H1 (cell line): ENCODE results near the gene STX11. TPM values are rescaled to one million over a fixed set of nuclear protein-coding genes. Genes with fewer than 3 reads are reported as not detected.

Experiments
- CTCF ChIA-PET: fragments of 300-600 bp; sonication (Branson Sonifier 250); formaldehyde crosslinking; loops from one replicate; lab custom pipeline; 2021; ENCODE audit not compliant: partially characterized antibody; lab: Charles Lee
- POLR2A ChIA-PET: fragments of 300-600 bp; sonication (Branson Sonifier 250); formaldehyde crosslinking; loops from one replicate; lab custom pipeline; 2021; ENCODE audit warnings: inconsistent platforms; ENCODE audit not compliant: partially characterized antibody; lab: Charles Lee
- DNase-seq, 2 experiments: peaks; one replicate each; pipeline versions ENCODE4 v3.0.0 to v3.0.0-alpha.2; 2010 to 2022; ENCODE audit warnings: low spot score in 2 of 2, low read depth in 1 of 2, mixed read lengths in 1 of 2
- FAIRE-seq: peaks from 2 replicates; lab custom pipeline; 2011; peaks lifted over from hg19 to GRCh38; lab: Jason Lieb, UNC
- H2AFZ ChIP-seq: 2 replicates; pipeline ENCODE4 v1.8.1; 2012; ENCODE audit warnings: low read length, inconsistent platforms
- H2AK5ac ChIP-seq: 2 replicates; pipeline ENCODE4 v1.6.1; 2013; ENCODE audit warnings: low read depth, low read length
- H2BK120ac ChIP-seq: replicated peaks from 2 replicates; pipeline ENCODE3; 2013; ENCODE audit warnings: low read depth, low read length, inconsistent platforms
- H2BK12ac ChIP-seq: 2 replicates; pipeline ENCODE4 v1.6.1; 2013; ENCODE audit warnings: low read depth, low read length
- H2BK15ac ChIP-seq: 2 replicates; pipeline ENCODE4 v1.6.1; 2013; ENCODE audit warnings: low read length
- H2BK20ac ChIP-seq: 2 replicates; pipeline ENCODE4 v1.6.1; 2013; ENCODE audit warnings: low read length
- H2BK5ac ChIP-seq: 2 replicates; pipeline ENCODE4 v1.6.1; 2013; ENCODE audit warnings: low read depth, low read length
- H3K14ac ChIP-seq: 2 replicates; pipeline ENCODE4 v1.6.1; 2013; ENCODE audit warnings: inconsistent platforms; ENCODE audit not compliant: insufficient read length
- H3K18ac ChIP-seq: 2 replicates; pipeline ENCODE4 v1.6.1; 2013; ENCODE audit warnings: low read length; ENCODE audit errors: extremely low read depth
- H3K23ac ChIP-seq: 2 replicates; pipeline ENCODE4 v1.6.1; 2013; ENCODE audit warnings: inconsistent platforms; ENCODE audit not compliant: insufficient read length
- H3K23me2 ChIP-seq: 2 replicates; pipeline ENCODE4 v1.6.1; 2013; ENCODE audit warnings: low read depth, low read length
- H3K27ac ChIP-seq: 2 replicates; pipeline ENCODE4 v1.6.1; 2011; ENCODE audit warnings: low read depth, low read length, inconsistent platforms
- H3K27me3 ChIP-seq, 4 experiments: replicated peaks in 1 of 4; 1 replicate in 1 of 4; 2 replicates in 3 of 4; pipeline versions ENCODE4 v1.6.1 to v1.8.1; 2011 to 2013; ENCODE audit warnings: low read length in 3 of 4, mild to moderate bottlenecking in 3 of 4, inconsistent platforms in 2 of 4, mixed read lengths in 2 of 4, moderate library complexity in 1 of 4; ENCODE audit not compliant: control insufficient read depth in 3 of 4, insufficient read depth in 3 of 4; ENCODE audit errors: extremely low read depth in 1 of 4
- H3K36me3 ChIP-seq, 4 experiments: 2 replicates each; pipeline versions ENCODE4 v1.6.1 to v1.8.1; 2011 to 2013; ENCODE audit warnings: mild to moderate bottlenecking in 4 of 4, low read length in 3 of 4, moderate library complexity in 2 of 4, control low read depth in 1 of 4, inconsistent platforms in 1 of 4; ENCODE audit not compliant: insufficient read depth in 4 of 4, control insufficient read depth in 2 of 4
- H3K4ac ChIP-seq: replicated peaks from 2 replicates; pipeline ENCODE3; 2013; ENCODE audit warnings: low read length, low read depth, mixed read lengths, inconsistent platforms; ENCODE audit not compliant: insufficient read length
- H3K4me1 ChIP-seq, 4 experiments: replicated peaks in 1 of 4; 1 replicate in 1 of 4; 2 replicates in 3 of 4; pipeline versions ENCODE4 v1.6.1 to v1.8.1; 2011 to 2013; ENCODE audit warnings: low read length in 3 of 4, inconsistent platforms in 2 of 4, mixed read lengths in 1 of 4; ENCODE audit not compliant: insufficient read depth in 4 of 4, control insufficient read depth in 3 of 4
- H3K4me2 ChIP-seq, 2 experiments: 2 replicates each; pipeline versions ENCODE4 v1.6.1 to v1.8.1; 2011 to 2013; ENCODE audit warnings: low read depth in 2 of 2, low read length in 2 of 2, control low read depth in 1 of 2, inconsistent platforms in 1 of 2, mild to moderate bottlenecking in 1 of 2; ENCODE audit not compliant: insufficient read depth in 1 of 2
- H3K4me3 ChIP-seq, 4 experiments: fragments of 200-600, 300-600 bp in 1 of 4; sonication (generic), shearing (Covaris generic), sonication (Bioruptor Twin) in 1 of 4; 2 replicates each; pipeline versions ENCODE4 v1.5.1 to v1.8.1; 2011 to 2016; ENCODE audit warnings: low read length in 4 of 4, low read depth in 3 of 4, control low read depth in 2 of 4, inconsistent platforms in 2 of 4, mild to moderate bottlenecking in 2 of 4, mixed read lengths in 1 of 4, moderate library complexity in 1 of 4; ENCODE audit not compliant: insufficient read depth in 2 of 4; ENCODE audit errors: extremely low read depth in 1 of 4
- H3K56ac ChIP-seq: replicated peaks from 2 replicates; pipeline ENCODE3; 2013; ENCODE audit warnings: low read depth, mild to moderate bottlenecking, mixed read lengths, low read length, inconsistent platforms; ENCODE audit not compliant: insufficient read length
- H3K79me1 ChIP-seq: 2 replicates; pipeline ENCODE4 v1.6.1; 2013; ENCODE audit warnings: low read depth, low read length, control low read depth
- H3K79me2 ChIP-seq, 2 experiments: 2 replicates each; pipeline versions ENCODE4 v1.6.1 to v1.8.1; 2012 to 2013; ENCODE audit warnings: low read length in 2 of 2, mild to moderate bottlenecking in 2 of 2, inconsistent platforms in 1 of 2; ENCODE audit not compliant: insufficient read depth in 2 of 2, control insufficient read depth in 1 of 2
- H3K9ac ChIP-seq, 4 experiments: replicated peaks in 1 of 4; 1 replicate in 1 of 4; 2 replicates in 3 of 4; pipeline versions ENCODE4 v1.6.1 to v1.8.1; 2011 to 2013; ENCODE audit warnings: low read depth in 3 of 4, low read length in 3 of 4, control low read depth in 2 of 4, mild to moderate bottlenecking in 2 of 4, moderate library complexity in 2 of 4, inconsistent platforms in 1 of 4; ENCODE audit errors: extremely low read depth in 1 of 4
- H3K9me3 ChIP-seq, 2 experiments: 2 replicates each; pipeline versions ENCODE4 v1.6.1 to v1.8.1; 2012 to 2013; ENCODE audit warnings: mild to moderate bottlenecking in 2 of 2, moderate library complexity in 2 of 2, control low read depth in 1 of 2, inconsistent platforms in 1 of 2, low read depth in 1 of 2, low read length in 1 of 2, mixed read lengths in 1 of 2; ENCODE audit not compliant: insufficient read depth in 2 of 2
- H4K20me1 ChIP-seq, 2 experiments: replicated peaks in 1 of 2; 2 replicates each; pipeline versions ENCODE3 to v1.8.1; 2011 to 2013; ENCODE audit warnings: inconsistent platforms in 2 of 2, low read length in 2 of 2, mild to moderate bottlenecking in 1 of 2; ENCODE audit not compliant: insufficient read depth in 2 of 2, control insufficient read depth in 1 of 2
- H4K5ac ChIP-seq: 2 replicates; pipeline ENCODE4 v1.6.1; 2013; ENCODE audit warnings: low read length, low read depth, mixed read lengths, inconsistent platforms; ENCODE audit not compliant: insufficient read length
- H4K8ac ChIP-seq: 2 replicates; pipeline ENCODE4 v1.8.0; 2013; ENCODE audit warnings: mild to moderate bottlenecking, moderate library complexity, low read length, inconsistent platforms; ENCODE audit not compliant: insufficient read depth; ENCODE audit errors: extremely low read depth
- H4K91ac ChIP-seq: replicated peaks from 2 replicates; pipeline ENCODE3; 2013; ENCODE audit warnings: low read length, mixed read lengths, inconsistent platforms; ENCODE audit not compliant: insufficient read length
- E2F6 ChIP-seq: IDR thresholded peaks from 2 replicates; pipeline ENCODE4 v1.6.1; 2012; ENCODE audit warnings: inconsistent platforms
- EGR1 ChIP-seq: IDR thresholded peaks from 2 replicates; pipeline ENCODE4 v1.6.1; 2011; ENCODE audit warnings: low read depth, low read length, borderline replicate concordance
- EP300 ChIP-seq, 2 experiments: IDR thresholded peaks; 1 replicate in 1 of 2; 2 replicates in 1 of 2; pipeline ENCODE4 v1.6.1; 2011 to 2012; ENCODE audit warnings: low read depth in 2 of 2, low read length in 2 of 2, mild to moderate bottlenecking in 2 of 2, borderline replicate concordance in 1 of 2, inconsistent platforms in 1 of 2, moderate library complexity in 1 of 2
- JUN ChIP-seq: IDR thresholded peaks from 2 replicates; pipeline ENCODE4 v1.6.1; 2011; ENCODE audit warnings: low read depth, mild to moderate bottlenecking, improper control_type of control experiment, low read length
- KDM4A ChIP-seq: IDR thresholded peaks from one replicate; pipeline ENCODE4 v1.7.1; 2012; ENCODE audit warnings: low read depth, mild to moderate bottlenecking, moderate library complexity, low read length, inconsistent platforms; ENCODE audit not compliant: severe bottlenecking
- MAFK ChIP-seq: IDR thresholded peaks from 2 replicates; pipeline ENCODE4 v1.6.1; 2012; ENCODE audit warnings: low read depth, mild to moderate bottlenecking, improper control_type of control experiment, low read length
- POLR2AphosphoS5 ChIP-seq: IDR thresholded peaks from 2 replicates; pipeline ENCODE4 v1.6.1; 2011; ENCODE audit warnings: low read depth, low read length
- RAD21 ChIP-seq, 2 experiments: IDR thresholded peaks in 1 of 2; conservative IDR thresholded peaks in 1 of 2; 2 replicates each; pipeline ENCODE4 v1.6.1; 2011; ENCODE audit warnings: low read depth in 2 of 2, low read length in 2 of 2, improper control_type of control experiment in 1 of 2, inconsistent platforms in 1 of 2, mild to moderate bottlenecking in 1 of 2, moderate library complexity in 1 of 2
- SP1 ChIP-seq: IDR thresholded peaks from 2 replicates; pipeline ENCODE4 v1.6.1; 2011; ENCODE audit warnings: low read depth, low read length
- SP4 ChIP-seq: IDR thresholded peaks from 2 replicates; pipeline ENCODE4 v1.6.1; 2012; ENCODE audit warnings: low read length, inconsistent platforms
- TAF1 ChIP-seq: IDR thresholded peaks from 2 replicates; pipeline ENCODE4 v1.6.1; 2011; ENCODE audit warnings: mild to moderate bottlenecking, low read depth, low read length
- TBP ChIP-seq: IDR thresholded peaks from 2 replicates; pipeline ENCODE4 v1.6.1; 2011; ENCODE audit warnings: low read depth, low read length, improper control_type of control experiment
- WGBS, 2 experiments: shearing (Covaris generic) in 1 of 2; methylation state at CpG; one replicate each; pipeline versions ENCODE4 v1.1.6 to v1.1.7; 2013 to 2015; ENCODE audit warnings: low lambda C conversion rate in 2 of 2, mixed read lengths in 2 of 2, inconsistent platforms in 1 of 2, low coverage in 1 of 2, missing lambda C conversion rate in 1 of 2; ENCODE audit not compliant: insufficient replicate concordance in 2 of 2, insufficient coverage in 1 of 2, insufficient read length in 1 of 2; ENCODE audit errors: extremely low coverage in 1 of 2, missing lambda C conversion rate in 1 of 2; 5-methylcytosine and 5-hydroxymethylcytosine counted together
- polyA plus RNA-seq, 7 experiments: library from polyadenylated mRNA; depleted of rRNA in 3 of 7; stranded (reverse) in 5 of 7; unstranded in 2 of 7; fragments of >200 nt in 5 of 7; fragments of 200-250 nt in 2 of 7; gene quantifications; 1 replicate in 5 of 7; 2 replicates in 1 of 7; 4 replicates in 1 of 7; pipeline versions ENCODE4 v1.2.1 to v1.2.3, GENCODE V29; 2011 to 2013; ENCODE audit warnings: missing spikeins in 2 of 7, mixed read lengths in 2 of 7
- total RNA-seq: library from RNA; stranded (reverse); fragmentation: NEBNext Ultra II Directional; extraction: Animal tissue kit (Norgen Biotek cat#: 25700); gene quantifications from 2 replicates; pipeline ENCODE4 v1.2.1, GENCODE V29; 2021

Gene STX11
- total and polyA plus RNA-seq, 2 of the 8 experiments (the other 6 are each of a cell fraction or from before 2014, with no cell fraction given), result 0.15 to 0.34 TPM

- H3K4me3 ChIP-seq, result no peak overlapping the region
- no peaks in the 10 kb centered on the region for H4K20me1 ChIP-seq
- H3K23ac ChIP-seq, result no peak overlapping the region
- H2BK5ac ChIP-seq, result no peak overlapping the region
- TF ChIP-seq JUN (no peak), MAFK (no peak), E2F6 (no peak), TAF1 (no peak), EP300 (IDR thresholded peaks at IDR 0.05; ENCODE audit: borderline replicate concordance in 1 of 2, low read depth in 2 of 2, low read length in 2 of 2) (no peak), SP1 (no peak), SP4 (no peak), TBP (no peak), POLR2AphosphoS5 (no peak), EGR1 (no peak), KDM4A (no peak), RAD21 (IDR thresholded peaks at IDR 0.05 in 1 of 2, conservative IDR thresholded peaks at IDR 0.05 in 1 of 2; ENCODE audit: low read depth in 2 of 2, low read length in 2 of 2) (no peak)
- TF ChIP-seq, all 59 proteins: peak for 0
- H2BK120ac ChIP-seq, result no peak overlapping the region
- CTCF ChIA-PET, result no interaction called here
- no peaks in the 10 kb centered on the region for H3K9me3 ChIP-seq
- H3K4me1 ChIP-seq, result no peaks in the 10 kb centered on the region
- H2BK20ac ChIP-seq, result no peak overlapping the region
- H2AFZ ChIP-seq, result no peak overlapping the region
- no peak overlapping the region for H2BK12ac ChIP-seq
- no peak overlapping the region for H3K4ac ChIP-seq
- POLR2A ChIA-PET, result no interaction called here
- H3K9ac ChIP-seq, result no peak overlapping the region
- H3K4me2 ChIP-seq, result no peak overlapping the region
- H4K8ac ChIP-seq, result no peak overlapping the region
- H2AK5ac ChIP-seq, result no peak overlapping the region
- H4K5ac ChIP-seq, result no peak overlapping the region
- DNase-seq (no peak), FAIRE-seq (no peak)
- H3K18ac ChIP-seq, result no peak overlapping the region
- H3K79me2 ChIP-seq, result no peaks in the 10 kb centered on the region
- no peak overlapping the region for H3K14ac ChIP-seq
- H2BK15ac ChIP-seq, result no peak overlapping the region
- H3K56ac ChIP-seq, result no peak overlapping the region
- H3K36me3 ChIP-seq, result no peaks in the 10 kb centered on the region
- 88% methylated on average over 5 of the region's 5 CpGs; no CpG with 5 or more reads in 1 of the 2 experiments for WGBS, 2 experiments
- no peak overlapping the region for H3K27ac ChIP-seq
- no peaks in the 10 kb centered on the region for H3K27me3 ChIP-seq
- no peaks in the 10 kb centered on the region for H3K79me1 ChIP-seq
- no peak overlapping the region for H4K91ac ChIP-seq
- H3K23me2 ChIP-seq, result no peaks in the 10 kb centered on the region
Observed at GRCh38 chr6:144119376-144119775, 30.9 kb upstream of the STX11 start.
